OCI-LY7 (cell line): ENCODE data around the gene ARHGEF19. TPM values are rescaled to one million over a fixed set of nuclear protein-coding genes. Genes with fewer than 3 reads are reported as not detected.

ENCODE experiments used
- BruUV-seq: library from RNA; stranded (reverse); fragments of 400-500 nt; replicated peaks from 2 replicates; lab custom pipeline; 2021; lab: Mats Ljungman, UMichigan
- CTCF ChIA-PET: fragments of 300-600 bp; sonication (Branson Sonifier 250); formaldehyde crosslinking; loops from one replicate; lab custom pipeline; 2022; ENCODE audit warnings: antibody characterized with exemption; ENCODE audit not compliant: unreplicated experiment; lab: Charles Lee
- POLR2A ChIA-PET: fragments of 300-600 bp; sonication (Branson Sonifier 250); formaldehyde crosslinking; loops from one replicate; lab custom pipeline; 2022; ENCODE audit warnings: antibody characterized with exemption; lab: Charles Lee
- DNase-seq: peaks from one replicate; pipeline ENCODE4 v3.0.0-alpha.2; 2015; ENCODE audit warnings: low spot score
- H2AFZ ChIP-seq: fragments of 200-600 bp; sonication (generic), shearing (Covaris generic); 2 replicates; pipeline ENCODE4 v1.6.1; 2014; ENCODE audit warnings: mild to moderate bottlenecking, antibody characterized with exemption, low read length, moderate library complexity
- H3K27ac ChIP-seq: fragments of 200-600 bp; sonication (generic); 2 replicates; pipeline ENCODE4 v1.5.1; 2014; ENCODE audit warnings: mixed run types, low read depth, mild to moderate bottlenecking, moderate library complexity, low read length, inconsistent platforms; ENCODE audit not compliant: poor library complexity, severe bottlenecking
- H3K36me3 ChIP-seq: fragments of 200-600 bp; sonication (generic); 2 replicates; pipeline ENCODE4 v1.6.1; 2014; ENCODE audit warnings: mild to moderate bottlenecking, antibody characterized with exemption, low read length, moderate library complexity, mixed read lengths; ENCODE audit not compliant: insufficient read depth
- H3K4me1 ChIP-seq: fragments of 200-600 bp; sonication (generic); 2 replicates; pipeline ENCODE4 v1.5.1; 2014; ENCODE audit warnings: mild to moderate bottlenecking, low read length; ENCODE audit not compliant: insufficient read depth, poor library complexity, severe bottlenecking
- H3K4me2 ChIP-seq: fragments of 200-600 bp; sonication (generic); 2 replicates; pipeline ENCODE4 v1.6.1; 2014; ENCODE audit warnings: mild to moderate bottlenecking, low read length
- H3K4me3 ChIP-seq: fragments of 200-600 bp; sonication (generic); 2 replicates; pipeline ENCODE4 v1.5.1; 2014; ENCODE audit warnings: mild to moderate bottlenecking, low read depth, low read length; ENCODE audit not compliant: poor library complexity, severe bottlenecking
- H3K79me2 ChIP-seq: fragments of 200-600 bp; sonication (generic); 2 replicates; pipeline ENCODE4 v1.6.1; 2016; ENCODE audit warnings: low read depth, mild to moderate bottlenecking, low read length, moderate library complexity, mixed read lengths; ENCODE audit not compliant: insufficient read depth
- H3K9me2 ChIP-seq: fragments of 200-600 bp; sonication (generic); 2 replicates; pipeline ENCODE4 v1.6.1; 2016; ENCODE audit warnings: mild to moderate bottlenecking, low read length, mixed read lengths; ENCODE audit not compliant: insufficient read depth
- H3K9me3 ChIP-seq: fragments of 200-600 bp; sonication (generic); 2 replicates; pipeline ENCODE4 v1.6.1; 2014; ENCODE audit warnings: mild to moderate bottlenecking, mixed run types, low read length, mixed read lengths
- H4K20me1 ChIP-seq: fragments of 200-600 bp; sonication (generic); 2 replicates; pipeline ENCODE4 v1.6.1; 2014; ENCODE audit warnings: mild to moderate bottlenecking, antibody characterized with exemption, low read length, moderate library complexity, mixed read lengths; ENCODE audit not compliant: insufficient read depth
- CTCF ChIP-seq: fragments of 200-600 bp; sonication (generic); conservative IDR thresholded peaks from 2 replicates; pipeline ENCODE4 v1.5.1; 2014; ENCODE audit warnings: mild to moderate bottlenecking, antibody characterized with exemption, low read length, moderate library complexity, mixed read lengths
- EZH2phosphoT487 ChIP-seq: fragments of 200-600 bp; sonication (generic); IDR thresholded peaks from 2 replicates; pipeline ENCODE4 v1.6.1; 2018; ENCODE audit warnings: low read depth, borderline replicate concordance, mild to moderate bottlenecking, mixed run types, antibody characterized with exemption, low read length, moderate library complexity, mixed read lengths
- intact Hi-C: fragments of 100-400 bp; cut with micrococcal nuclease; formaldehyde crosslinking; loops from one replicate; pipeline ENCODE4 v1.10.0; 2022; ENCODE audit not compliant: unreplicated experiment
- total RNA-seq, 2 experiments: library from RNA; depleted of rRNA in 1 of 2; stranded (reverse); fragments of >200 nt in 1 of 2; shearing (Covaris generic) in 1 of 2; gene quantifications; 2 replicates each; pipeline ENCODE4 v1.2.3, GENCODE V29; 2014 to 2022

Gene ARHGEF19
- total RNA-seq, 2 experiments from 2014 or later = 2.7 to 6.2 TPM

DNA sequence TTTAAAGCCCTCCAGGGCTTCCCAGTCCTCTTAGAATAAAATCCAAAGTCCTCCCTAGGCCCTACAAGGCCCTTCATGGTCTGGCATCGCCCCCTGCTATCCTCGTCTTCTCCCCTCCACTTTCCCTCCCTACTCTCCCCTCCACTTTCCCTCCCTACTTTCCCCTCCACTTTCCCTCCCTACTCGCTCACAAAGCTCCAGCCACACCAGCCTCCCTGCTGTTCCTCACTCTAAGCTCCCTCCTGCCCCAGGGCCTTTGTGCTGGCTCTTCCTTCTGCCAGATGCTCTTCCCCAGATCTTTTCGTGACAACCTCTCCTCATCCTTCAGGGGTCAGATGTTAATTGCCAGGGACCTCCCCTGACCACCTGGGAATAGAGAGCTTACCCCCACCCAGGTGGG lies 12.8 kb downstream of the ARHGEF19 start:
- H3K4me1 ChIP-seq = no peaks in the 10 kb centered on the region
- H3K27ac ChIP-seq = no peak overlapping the region
- no peak overlapping the region for H3K4me2 ChIP-seq
- no peaks in the 10 kb centered on the region for H4K20me1 ChIP-seq
- POLR2A ChIA-PET = interaction anchor here (0.7 to 2.2 kb wide), 2 partner anchors 17 to 791 kb away, joined by 4 to 7 read pairs; no protein-coding TSS in a partner anchor
- H3K36me3 ChIP-seq = no peaks in the 10 kb centered on the region
- no peaks in the 10 kb centered on the region for H3K79me2 ChIP-seq
- no peaks in the 10 kb centered on the region for H3K9me3 ChIP-seq
- BruUV-seq = no TSS peak
- no peak overlapping the region for H2AFZ ChIP-seq
- intact Hi-C loops = no loop called here
- no peak overlapping the region for H3K4me3 ChIP-seq
- no peak for DNase-seq
- TF ChIP-seq CTCF = no peak
- no peak for TF ChIP-seq EZH2phosphoT487
- CTCF ChIA-PET = interaction anchor here (0.5 to 1.1 kb wide), 2 partner anchors 118 to 120 kb away, joined by 3 read pairs; no protein-coding TSS in a partner anchor
- H3K9me2 ChIP-seq = no peaks in the 10 kb centered on the region

- ChIA-PET POLR2A (interaction anchor here (2.2 kb wide), 1 partner anchor 18 kb away, joined by 7 read pairs; no protein-coding TSS in a partner anchor), CTCF (interaction anchor here (0.5 to 1.1 kb wide), 3 partner anchors 35 to 120 kb away, joined by 3 read pairs; no protein-coding TSS in a partner anchor)
- Histone ChIP-seq H3K4me3 (no peak overlapping the region), H2AFZ (no peak overlapping the region), H3K27ac (no peak overlapping the region), H3K4me2 (no peak overlapping the region), H4K20me1 (no peaks in the 10 kb centered on the region), H3K4me1 (no peaks in the 10 kb centered on the region), H3K9me3 (no peaks in the 10 kb centered on the region), H3K36me3 (no peaks in the 10 kb centered on the region), H3K9me2 (no peaks in the 10 kb centered on the region), H3K79me2 (no peaks in the 10 kb centered on the region)
- DNase-seq = no peak
- BruUV-seq = no TSS peak
- intact Hi-C loops = no loop called here
- no peak for TF ChIP-seq EZH2phosphoT487
- no peak for TF ChIP-seq CTCF
These were observed 13.3 kb downstream of the ARHGEF19 start for GRCh38 chr1:16199157-16199501.

- Histone ChIP-seq H3K79me2 (no peaks in the 10 kb centered on the region), H3K4me3 (no peak overlapping the region), H3K9me2 (no peaks in the 10 kb centered on the region), H3K27ac (no peak overlapping the region), H2AFZ (no peak overlapping the region), H4K20me1 (no peaks in the 10 kb centered on the region), H3K4me1 (no peaks in the 10 kb centered on the region), H3K4me2 (no peak overlapping the region), H3K9me3 (no peaks in the 10 kb centered on the region), H3K36me3 (no peaks in the 10 kb centered on the region)
- DNase-seq = no peak
- no TSS peak for BruUV-seq
- TF ChIP-seq CTCF (no peak), EZH2phosphoT487 (no peak)
- ChIA-PET POLR2A (interaction anchor here (2.2 kb wide), 1 partner anchor 19 kb away, joined by 7 read pairs; no protein-coding TSS in a partner anchor), CTCF (interaction anchor here (0.6 to 1.1 kb wide), 2 partner anchors 36 to 119 kb away, joined by 3 read pairs; no protein-coding TSS in a partner anchor)
- intact Hi-C loops = no loop called here
These were observed 13.9 kb downstream of the ARHGEF19 start for GRCh38 chr1:16198444-16199156.
